ENCODE results near the gene MIS18A.
A peak's percentile ranks its signal among the peaks of the same experiment; 100 is the strongest.

MIS18A gene, protein sequence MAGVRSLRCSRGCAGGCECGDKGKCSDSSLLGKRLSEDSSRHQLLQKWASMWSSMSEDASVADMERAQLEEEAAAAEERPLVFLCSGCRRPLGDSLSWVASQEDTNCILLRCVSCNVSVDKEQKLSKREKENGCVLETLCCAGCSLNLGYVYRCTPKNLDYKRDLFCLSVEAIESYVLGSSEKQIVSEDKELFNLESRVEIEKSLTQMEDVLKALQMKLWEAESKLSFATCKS

DNA sequence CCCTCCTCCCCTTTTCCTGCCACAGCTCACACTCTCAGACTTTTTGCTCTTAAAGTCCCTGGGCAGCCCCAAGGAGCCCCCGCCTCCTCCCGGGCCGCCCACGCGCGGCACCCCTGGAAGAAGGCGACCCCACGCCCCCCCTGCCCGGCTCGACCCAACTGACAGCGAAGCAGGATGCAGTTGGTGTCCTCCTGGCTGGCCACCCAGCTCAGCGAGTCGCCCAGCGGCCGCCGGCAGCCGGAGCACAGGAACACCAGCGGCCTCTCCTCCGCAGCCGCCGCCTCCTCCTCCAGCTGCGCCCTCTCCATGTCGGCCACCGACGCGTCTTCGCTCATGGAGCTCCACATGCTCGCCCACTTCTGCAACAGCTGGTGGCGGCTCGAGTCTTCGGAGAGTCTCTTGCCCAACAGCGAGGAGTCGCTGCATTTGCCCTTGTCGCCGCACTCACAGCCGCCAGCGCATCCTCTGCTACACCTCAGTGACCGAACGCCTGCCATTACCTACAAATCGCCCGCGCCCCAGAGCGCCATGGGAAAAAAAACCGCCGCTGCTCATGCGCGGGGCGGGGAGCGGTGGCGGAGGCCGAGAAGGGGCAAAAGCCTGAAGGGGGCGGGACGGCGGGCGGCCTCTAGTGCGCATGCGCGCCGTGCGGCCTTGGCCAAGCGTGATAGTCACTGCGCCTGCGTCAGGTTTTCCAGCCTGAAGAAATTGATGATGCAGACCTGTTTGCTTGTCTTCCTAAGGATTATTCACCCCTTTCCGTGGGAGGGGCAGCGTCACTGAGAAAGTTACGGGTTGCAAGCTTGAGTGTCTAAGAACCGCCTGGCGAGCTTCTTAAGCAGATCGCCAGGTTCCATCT is at the start of gene MIS18A:
MIS18A (minus strand) TSS at position 532 of the 859 bp plus-strand sequence; CDS start at position 497, 35 bp downstream.
- Histone ChIP-seq H3K27me3 (ENCODE audit: insufficient read depth, insufficient read length) (no peaks in the 10 kb centered on the region), H3K4me3 (ENCODE audit: insufficient read length, low read depth) (peak within 1 kb of the TSS; percentile 99), H3K9ac (ENCODE audit: insufficient read length, low read depth) (peak within 1 kb of the TSS; percentile 97), H3K9me3 (ENCODE audit: insufficient read depth, low read length) (no peaks in the 10 kb centered on the region), H3K4me1 (ENCODE audit: insufficient read depth, insufficient read length) (no peaks in the 10 kb centered on the region), H3K36me3 (ENCODE audit: insufficient read depth, insufficient read length, low read length) (peaks cover 23% of the 10 kb centered on the region)
- TF ChIP-seq ZNF274 (IDR thresholded peaks at IDR 0.05; ENCODE audit: low read depth, low read length), result no peak
- TF ChIP-seq YY1 (IDR thresholded peaks at IDR 0.05; ENCODE audit: insufficient read depth, insufficient read length), result peak; percentile 63
- DNase-seq (ENCODE audit: low read depth, low spot score), result peak; percentile 94

DNA sequence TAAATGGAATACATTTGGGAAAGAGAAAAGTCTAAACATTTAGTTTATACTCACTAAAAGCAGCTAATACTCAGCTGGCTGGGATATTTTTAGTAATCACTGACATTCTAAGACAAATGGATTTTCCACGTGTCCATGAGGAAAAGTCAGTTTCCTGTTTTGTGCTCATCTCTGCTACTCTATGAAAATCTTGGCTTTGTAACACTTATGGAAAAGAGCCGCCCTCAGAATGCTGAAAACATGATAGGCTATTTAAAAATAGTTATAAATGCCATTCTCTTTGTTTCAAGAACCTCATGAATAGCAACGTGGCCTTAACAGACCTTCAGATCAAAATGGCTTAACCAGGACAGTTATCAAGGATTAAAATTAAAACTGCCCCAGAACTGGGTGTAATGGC is 49.7 kb upstream of the MIS18A start:
- DNase-seq (ENCODE audit: low read depth, low spot score), result no peak
- no peak for TF ChIP-seq YY1 (IDR thresholded peaks at IDR 0.05; ENCODE audit: insufficient read depth, insufficient read length)
- no peak for TF ChIP-seq SUZ12 (IDR thresholded peaks at IDR 0.05; ENCODE audit: extremely low read depth, insufficient read depth, insufficient read length)

DNA sequence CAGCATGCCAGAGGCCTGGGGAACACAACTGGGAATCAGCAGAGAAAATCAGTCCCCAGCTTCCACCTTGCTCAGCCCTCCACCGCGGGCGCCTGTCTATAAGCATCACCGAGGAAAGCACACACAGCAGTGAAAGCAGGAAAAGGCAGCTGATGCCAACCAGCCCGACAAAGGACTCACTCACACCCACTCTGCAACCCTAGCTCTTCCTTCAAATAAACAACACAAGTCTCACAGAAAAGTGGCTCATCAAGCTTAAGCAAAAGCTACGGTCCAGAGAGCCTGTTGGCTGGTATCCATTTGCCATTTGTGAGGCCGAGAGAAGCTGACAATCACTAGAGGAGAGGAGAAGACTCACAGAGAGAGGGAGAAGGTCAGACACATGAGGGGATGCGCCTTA is 46.9 kb upstream of the MIS18A start:
- H3K4me3 ChIP-seq (ENCODE audit: insufficient read length, low read depth), result no peak overlapping the region
- H3K27me3 ChIP-seq (ENCODE audit: insufficient read depth, insufficient read length), result no peaks in the 10 kb centered on the region
- H3K9ac ChIP-seq (ENCODE audit: insufficient read length, low read depth), result no peak overlapping the region
- peaks cover 89% of the 10 kb centered on the region for H3K36me3 ChIP-seq (ENCODE audit: insufficient read depth, insufficient read length, low read length)
- H3K4me1 ChIP-seq (ENCODE audit: insufficient read depth, insufficient read length), result no peaks in the 10 kb centered on the region
- H3K9me3 ChIP-seq (ENCODE audit: insufficient read depth, low read length), result no peaks in the 10 kb centered on the region
- TF ChIP-seq ZNF274 (IDR thresholded peaks at IDR 0.05; ENCODE audit: low read depth, low read length) (no peak), SUZ12 (IDR thresholded peaks at IDR 0.05; ENCODE audit: extremely low read depth, insufficient read depth, insufficient read length) (no peak), YY1 (IDR thresholded peaks at IDR 0.05; ENCODE audit: insufficient read depth, insufficient read length) (no peak)
- DNase-seq (ENCODE audit: low read depth, low spot score), result no peak

More for the DNA sequence above, 49.7 kb upstream of the MIS18A start:
- no peaks in the 10 kb centered on the region for H3K9me3 ChIP-seq (ENCODE audit: insufficient read depth, low read length)
- H3K36me3 ChIP-seq (ENCODE audit: insufficient read depth, insufficient read length, low read length), result peaks cover 87% of the 10 kb centered on the region
- peaks cover 4% of the 10 kb centered on the region for H3K4me1 ChIP-seq (ENCODE audit: insufficient read depth, insufficient read length)
- no peak overlapping the region for H3K9ac ChIP-seq (ENCODE audit: insufficient read length, low read depth)
- H3K4me3 ChIP-seq (ENCODE audit: insufficient read length, low read depth), result no peak overlapping the region
- no peaks in the 10 kb centered on the region for H3K27me3 ChIP-seq (ENCODE audit: insufficient read depth, insufficient read length)

DNA sequence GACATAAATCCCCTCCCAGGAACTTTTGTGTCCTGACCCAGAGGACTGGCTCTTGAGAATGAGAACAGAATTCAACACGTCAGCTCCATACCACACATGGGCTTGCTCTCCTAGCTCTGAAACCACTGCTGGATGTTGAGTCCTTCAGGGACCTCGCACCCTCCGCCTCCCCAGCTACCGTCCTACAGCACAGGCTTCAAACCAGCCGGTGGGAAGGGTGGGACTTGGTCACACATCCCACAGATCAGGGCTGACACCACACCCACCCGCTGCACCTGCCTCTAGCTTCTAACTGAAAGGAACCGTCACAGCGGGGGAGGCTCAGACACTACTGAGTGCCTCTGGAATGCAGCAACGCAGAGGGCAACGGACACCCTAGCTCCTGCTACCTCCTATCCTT is 43.8 kb upstream of the MIS18A start:
- TF ChIP-seq ZNF274 (IDR thresholded peaks at IDR 0.05; ENCODE audit: low read depth, low read length) (no peak), SUZ12 (IDR thresholded peaks at IDR 0.05; ENCODE audit: extremely low read depth, insufficient read depth, insufficient read length) (no peak), YY1 (IDR thresholded peaks at IDR 0.05; ENCODE audit: insufficient read depth, insufficient read length) (no peak)
- H3K4me1 ChIP-seq (ENCODE audit: insufficient read depth, insufficient read length), result no peaks in the 10 kb centered on the region
- no peak overlapping the region for H3K9ac ChIP-seq (ENCODE audit: insufficient read length, low read depth)
- H3K4me3 ChIP-seq (ENCODE audit: insufficient read length, low read depth), result no peak overlapping the region
- no peaks in the 10 kb centered on the region for H3K27me3 ChIP-seq (ENCODE audit: insufficient read depth, insufficient read length)
- H3K36me3 ChIP-seq (ENCODE audit: insufficient read depth, insufficient read length, low read length), result peaks cover 94% of the 10 kb centered on the region
- DNase-seq (ENCODE audit: low read depth, low spot score), result no peak
- no peaks in the 10 kb centered on the region for H3K9me3 ChIP-seq (ENCODE audit: insufficient read depth, low read length)

DNA sequence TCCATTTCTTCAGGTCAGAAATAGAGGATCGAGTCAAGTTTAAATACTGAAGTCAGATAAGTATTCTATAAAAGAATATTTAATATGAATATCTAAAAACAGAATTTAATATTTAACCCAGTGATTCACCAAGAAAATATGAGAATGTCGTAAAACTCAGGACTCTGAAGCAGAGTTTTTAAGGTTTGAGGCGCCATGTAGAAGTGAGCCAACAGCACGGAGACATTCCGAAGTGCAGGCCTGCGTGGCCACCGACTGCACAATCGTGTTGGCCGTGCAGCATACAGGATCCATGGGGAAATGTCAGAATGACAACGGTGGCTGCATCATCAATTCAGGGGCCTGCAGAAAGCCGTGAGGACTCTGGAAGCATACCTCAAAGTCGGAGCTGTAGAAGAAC is 43.3 kb upstream of the MIS18A start:
- no peak overlapping the region for H3K9ac ChIP-seq (ENCODE audit: insufficient read length, low read depth)
- no peaks in the 10 kb centered on the region for H3K4me1 ChIP-seq (ENCODE audit: insufficient read depth, insufficient read length)
- TF ChIP-seq YY1 (IDR thresholded peaks at IDR 0.05; ENCODE audit: insufficient read depth, insufficient read length) (no peak), SUZ12 (IDR thresholded peaks at IDR 0.05; ENCODE audit: extremely low read depth, insufficient read depth, insufficient read length) (no peak), ZNF274 (IDR thresholded peaks at IDR 0.05; ENCODE audit: low read depth, low read length) (no peak)
- no peak for DNase-seq (ENCODE audit: low read depth, low spot score)
- H3K27me3 ChIP-seq (ENCODE audit: insufficient read depth, insufficient read length), result no peaks in the 10 kb centered on the region
- H3K4me3 ChIP-seq (ENCODE audit: insufficient read length, low read depth), result no peak overlapping the region
- no peaks in the 10 kb centered on the region for H3K9me3 ChIP-seq (ENCODE audit: insufficient read depth, low read length)
- peaks cover 97% of the 10 kb centered on the region for H3K36me3 ChIP-seq (ENCODE audit: insufficient read depth, insufficient read length, low read length)

DNA sequence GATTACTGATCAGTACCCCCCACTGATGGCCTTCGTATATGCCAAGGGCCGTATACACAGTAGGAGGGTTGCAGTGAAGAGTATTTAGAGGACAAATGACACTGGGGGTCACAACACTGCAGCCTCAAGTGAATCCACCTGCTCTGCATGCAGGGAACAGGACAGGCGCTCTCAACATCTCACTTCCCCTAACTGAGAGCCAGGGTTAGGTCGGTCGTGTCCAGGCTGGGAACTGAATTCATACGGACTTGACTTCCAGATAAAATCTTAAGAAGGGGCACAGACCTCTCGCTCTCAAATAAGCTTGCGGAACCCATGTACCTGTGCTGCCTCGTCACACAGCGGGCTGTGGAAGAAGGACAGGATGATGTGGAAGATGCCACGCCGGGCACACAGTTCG is 42.6 kb upstream of the MIS18A start:
- peaks cover 100% of the 10 kb centered on the region for H3K36me3 ChIP-seq (ENCODE audit: insufficient read depth, insufficient read length, low read length)
- TF ChIP-seq YY1 (IDR thresholded peaks at IDR 0.05; ENCODE audit: insufficient read depth, insufficient read length) (no peak), SUZ12 (IDR thresholded peaks at IDR 0.05; ENCODE audit: extremely low read depth, insufficient read depth, insufficient read length) (no peak), ZNF274 (IDR thresholded peaks at IDR 0.05; ENCODE audit: low read depth, low read length) (no peak)
- no peak for DNase-seq (ENCODE audit: low read depth, low spot score)
- no peaks in the 10 kb centered on the region for H3K27me3 ChIP-seq (ENCODE audit: insufficient read depth, insufficient read length)
- peaks cover 2% of the 10 kb centered on the region for H3K4me1 ChIP-seq (ENCODE audit: insufficient read depth, insufficient read length)
- no peak overlapping the region for H3K4me3 ChIP-seq (ENCODE audit: insufficient read length, low read depth)
- H3K9ac ChIP-seq (ENCODE audit: insufficient read length, low read depth), result no peak overlapping the region
- no peaks in the 10 kb centered on the region for H3K9me3 ChIP-seq (ENCODE audit: insufficient read depth, low read length)

DNA sequence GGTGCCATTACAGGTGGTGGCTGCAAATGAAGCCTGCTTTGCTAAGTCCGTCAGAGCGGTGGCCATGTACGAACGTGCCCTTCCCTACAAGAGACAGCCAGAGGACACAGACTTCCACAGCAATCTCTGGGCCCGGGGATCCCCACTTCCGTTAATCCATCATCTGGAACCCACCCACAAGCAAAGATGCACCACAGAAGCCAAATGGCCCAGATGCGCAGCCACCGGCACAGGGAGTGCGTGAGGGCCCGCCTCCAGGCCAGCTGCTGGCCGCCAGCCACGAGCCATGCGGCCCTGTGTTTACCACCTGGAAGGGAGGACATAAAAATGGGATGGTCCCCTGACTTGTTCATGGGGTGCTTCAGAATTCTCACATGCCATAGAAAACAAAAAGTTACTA is 41.9 kb upstream of the MIS18A start:
- TF ChIP-seq YY1 (IDR thresholded peaks at IDR 0.05; ENCODE audit: insufficient read depth, insufficient read length) (no peak), SUZ12 (IDR thresholded peaks at IDR 0.05; ENCODE audit: extremely low read depth, insufficient read depth, insufficient read length) (no peak), ZNF274 (IDR thresholded peaks at IDR 0.05; ENCODE audit: low read depth, low read length) (no peak)
- Histone ChIP-seq H3K36me3 (ENCODE audit: insufficient read depth, insufficient read length, low read length) (peaks cover 100% of the 10 kb centered on the region), H3K27me3 (ENCODE audit: insufficient read depth, insufficient read length) (no peaks in the 10 kb centered on the region), H3K4me3 (ENCODE audit: insufficient read length, low read depth) (no peak overlapping the region), H3K9ac (ENCODE audit: insufficient read length, low read depth) (no peak overlapping the region), H3K4me1 (ENCODE audit: insufficient read depth, insufficient read length) (peaks cover 7% of the 10 kb centered on the region), H3K9me3 (ENCODE audit: insufficient read depth, low read length) (no peaks in the 10 kb centered on the region)
- no peak for DNase-seq (ENCODE audit: low read depth, low spot score)

All from NT2/D1 (cell line).